Gastrocnemius medialis (tissue), 4 donors: ENCODE data around the gene MME.

Experiments used
- POLR2A ChIP-seq, 2 donors: fragments of 450-650 bp; IDR thresholded peaks; one replicate each; pipeline ENCODE4 v1.6.1; 2017; ENCODE audit warnings: antibody characterized with exemption in 2 of 2, mild to moderate bottlenecking in 2 of 2, moderate library complexity in 2 of 2
- TF ChIP-seq, protein P1 (sequence below), 5 experiments: fragments of 450-650 bp in 3 of 5; fragments of 200-600 bp in 2 of 5; sonication (generic) in 2 of 5; IDR thresholded peaks in 4 of 5; conservative IDR thresholded peaks in 1 of 5; 1 replicate in 4 of 5; 2 replicates in 1 of 5; pipeline ENCODE4 v1.5.1; 2016 to 2019; ENCODE audit warnings: antibody characterized with exemption in 5 of 5, mild to moderate bottlenecking in 3 of 5, moderate library complexity in 3 of 5

DNA sequence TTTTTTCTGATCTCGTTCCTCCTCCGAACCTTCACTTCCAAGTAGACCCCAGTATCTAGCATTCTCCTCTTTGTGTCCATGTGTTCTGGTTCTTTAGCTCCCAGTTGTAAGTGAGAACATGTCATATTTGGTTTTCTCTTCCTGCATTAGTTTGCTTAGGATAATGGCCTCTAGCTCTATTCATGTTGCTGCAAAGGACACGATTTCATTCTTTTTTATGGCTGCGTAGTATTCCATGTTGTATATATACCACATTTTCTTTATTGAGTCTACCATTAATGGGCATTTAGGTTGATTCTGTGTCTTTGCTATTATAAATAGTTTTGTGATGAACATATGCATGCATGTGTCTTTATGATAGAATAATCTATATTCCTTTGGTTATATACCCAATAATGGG, 30.2 kb upstream of the MME start:
- TF ChIP-seq, protein P1, sequence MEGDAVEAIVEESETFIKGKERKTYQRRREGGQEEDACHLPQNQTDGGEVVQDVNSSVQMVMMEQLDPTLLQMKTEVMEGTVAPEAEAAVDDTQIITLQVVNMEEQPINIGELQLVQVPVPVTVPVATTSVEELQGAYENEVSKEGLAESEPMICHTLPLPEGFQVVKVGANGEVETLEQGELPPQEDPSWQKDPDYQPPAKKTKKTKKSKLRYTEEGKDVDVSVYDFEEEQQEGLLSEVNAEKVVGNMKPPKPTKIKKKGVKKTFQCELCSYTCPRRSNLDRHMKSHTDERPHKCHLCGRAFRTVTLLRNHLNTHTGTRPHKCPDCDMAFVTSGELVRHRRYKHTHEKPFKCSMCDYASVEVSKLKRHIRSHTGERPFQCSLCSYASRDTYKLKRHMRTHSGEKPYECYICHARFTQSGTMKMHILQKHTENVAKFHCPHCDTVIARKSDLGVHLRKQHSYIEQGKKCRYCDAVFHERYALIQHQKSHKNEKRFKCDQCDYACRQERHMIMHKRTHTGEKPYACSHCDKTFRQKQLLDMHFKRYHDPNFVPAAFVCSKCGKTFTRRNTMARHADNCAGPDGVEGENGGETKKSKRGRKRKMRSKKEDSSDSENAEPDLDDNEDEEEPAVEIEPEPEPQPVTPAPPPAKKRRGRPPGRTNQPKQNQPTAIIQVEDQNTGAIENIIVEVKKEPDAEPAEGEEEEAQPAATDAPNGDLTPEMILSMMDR (IDR thresholded peaks at IDR 0.05 in 4 of 5, conservative IDR thresholded peaks at IDR 0.05 in 1 of 5): no peak
- no peak for TF ChIP-seq POLR2A (IDR thresholded peaks at IDR 0.05)
